GM18520 (cell line): Measurements from ENCODE around the gene SIGLEC6.

ENCODE experiments used
- ATAC-seq: cut with Tn5 transposase; IDR thresholded peaks from one replicate; pipeline ENCODE4 v1.9.1; 2021; ENCODE audit not compliant: unreplicated experiment

Gene SIGLEC6

DNA sequence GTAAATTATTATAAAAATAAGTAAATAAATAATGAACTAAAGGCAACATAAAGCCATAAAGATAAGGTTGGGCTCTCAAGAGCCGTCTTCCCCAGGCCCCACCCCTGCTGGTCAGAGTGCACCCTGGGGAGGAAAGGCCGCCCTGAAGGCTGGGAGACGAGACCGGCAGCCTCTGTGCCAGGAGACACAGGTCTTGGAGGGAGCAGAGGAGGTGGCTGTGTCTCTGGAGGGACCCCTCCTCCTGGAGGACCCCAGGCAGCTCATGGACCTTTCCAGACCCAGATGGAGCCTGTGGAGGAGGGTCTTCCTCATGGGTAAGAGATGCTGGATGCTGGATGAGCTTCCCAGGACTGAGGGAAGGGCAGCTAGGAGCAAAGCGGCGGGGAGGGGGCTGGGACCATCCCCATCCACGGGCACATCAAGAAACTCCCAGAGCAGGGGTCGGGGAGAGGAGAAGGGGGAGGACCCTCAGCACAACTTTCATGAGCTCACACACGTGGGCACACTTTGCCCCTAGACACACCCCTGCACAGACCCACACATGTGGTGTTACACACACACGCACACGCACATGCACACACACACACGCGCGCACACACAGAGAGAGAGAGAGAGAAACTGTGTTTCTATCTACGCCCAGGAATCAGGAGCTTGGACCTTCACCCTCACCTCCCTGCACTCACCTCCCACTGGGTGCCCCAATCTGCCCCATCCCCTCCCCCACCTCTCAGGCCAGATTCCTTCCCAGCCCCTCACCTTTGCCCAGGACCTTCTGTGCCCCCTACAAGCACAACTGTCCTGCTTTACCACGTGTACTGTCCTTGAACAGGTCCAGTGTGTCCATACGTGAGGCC lies 52.9 kb downstream of the SIGLEC6 start, which contains the start of gene CEACAM18:
TSS of gene CEACAM18 (plus strand) at position 159 of the 854 bp plus-strand sequence.
- ATAC-seq, result no peak

GRCh38 chr19:51477344-51477743 lies 54.1 kb downstream of the SIGLEC6 start:
- ATAC-seq, result no peak

DNA sequence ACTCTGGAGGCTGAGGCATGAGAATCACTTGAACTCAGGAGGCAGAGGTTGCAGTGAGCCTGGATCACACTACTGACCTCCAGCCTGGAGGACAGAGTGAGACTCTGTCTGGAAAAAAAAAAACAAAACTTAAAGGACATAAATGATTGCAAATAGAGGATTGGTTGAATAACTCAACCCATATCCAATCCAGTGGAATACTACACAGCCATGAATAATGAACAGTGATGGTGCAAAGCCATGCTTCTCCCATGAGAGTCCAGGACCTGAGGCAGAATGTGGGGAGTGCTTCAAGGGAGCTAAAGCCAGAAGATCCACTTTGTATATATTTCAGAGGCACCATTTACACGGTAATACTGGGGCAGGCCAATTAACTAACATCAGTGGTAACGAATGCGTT lies 55.3 kb downstream of the SIGLEC6 start:
- no peak for ATAC-seq

- ATAC-seq, result no peak
Measured at GRCh38 chr19:51473009-51473707, 58.3 kb downstream of the SIGLEC6 start.

- no peak for ATAC-seq
Measured at GRCh38 chr19:51472607-51473006, 58.9 kb downstream of the SIGLEC6 start.

GRCh38 chr19:51471527-51471926 lies 59.9 kb downstream of the SIGLEC6 start:
- no peak for ATAC-seq

DNA sequence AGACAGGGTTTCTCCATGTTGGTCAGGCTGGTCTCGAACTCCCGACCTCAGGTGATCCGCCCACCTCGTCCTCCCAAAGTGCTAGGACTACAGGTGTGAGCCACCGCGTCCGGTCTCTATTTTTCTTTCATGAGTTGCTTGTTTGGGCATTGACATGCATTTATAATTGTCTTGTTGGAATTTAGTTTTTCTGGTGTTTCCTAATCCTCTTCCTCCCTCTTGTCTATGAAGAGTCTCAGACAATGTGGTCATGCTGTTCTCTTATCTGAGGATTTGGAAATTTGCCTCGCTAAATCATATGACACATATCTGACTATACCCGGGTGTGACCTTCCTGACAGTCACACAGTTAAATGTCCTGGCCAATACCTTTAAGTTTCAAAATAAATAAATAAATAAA lies 60.5 kb downstream of the SIGLEC6 start:
- no peak for ATAC-seq

- no peak for ATAC-seq
Measured at GRCh38 chr19:51469629-51470028, 61.8 kb downstream of the SIGLEC6 start.

- no peak for ATAC-seq
Measured at GRCh38 chr19:51469162-51469561, 62.3 kb downstream of the SIGLEC6 start.

GRCh38 chr19:51468545-51468920 lies 62.9 kb downstream of the SIGLEC6 start:
- no peak for ATAC-seq

DNA sequence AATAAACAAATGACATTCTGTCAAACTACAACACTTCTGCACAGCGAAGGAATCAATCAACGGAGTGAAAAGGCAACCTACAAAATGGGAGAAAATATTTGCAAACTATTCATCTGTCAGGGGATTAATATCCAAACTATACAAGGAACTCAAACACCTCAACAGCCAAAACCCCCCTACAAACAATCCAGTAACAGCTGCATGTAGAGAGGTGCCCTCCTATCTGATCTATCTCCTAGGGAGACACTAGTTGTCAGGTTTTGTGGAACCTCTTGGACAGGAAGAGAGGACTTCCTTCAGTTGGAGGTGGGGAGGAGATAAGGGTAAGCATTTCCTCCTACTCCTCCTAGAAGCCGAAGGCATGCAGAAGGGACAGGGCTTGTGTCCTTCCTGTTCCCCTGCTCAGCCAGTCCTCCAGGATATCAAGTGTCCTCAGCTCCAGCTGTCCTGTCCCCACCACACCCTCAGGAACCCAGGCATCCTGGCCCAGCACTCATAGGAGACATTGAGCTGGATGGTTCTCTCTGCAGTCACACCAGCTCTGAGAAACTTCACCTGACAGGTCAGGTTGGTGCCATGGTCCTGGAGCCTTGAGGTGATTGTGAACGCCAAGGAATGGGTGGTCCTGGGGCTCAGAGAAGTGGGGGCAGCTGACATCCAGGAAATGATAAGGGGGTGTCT lies 63.5 kb downstream of the SIGLEC6 start:
- no peak for ATAC-seq
